A549 (cell line): ENCODE measurements around the gene MOGAT3. TPM values are rescaled to one million over a fixed set of nuclear protein-coding genes. Genes with fewer than 3 reads are reported as not detected.

Source experiments
- ATAC-seq, 2 experiments: fragments of 200-7000 bp in 1 of 2; fragments of >200 bp in 1 of 2; cut with Nextera tagmentation in 1 of 2; cut with Tn5 transposase in 1 of 2; 3 replicates each; pipeline versions ENCODE4 v1.8.0 to v1.9.1; 2018 to 2020; ENCODE audit warnings: mild to moderate bottlenecking in 1 of 2, moderate library complexity in 1 of 2
- CTCF ChIA-PET: fragments of 300-600 bp; sonication (Branson Sonifier 250); formaldehyde crosslinking; extraction: SDS; loops from one replicate; lab custom pipeline; 2021; ENCODE audit warnings: antibody characterized with exemption, inconsistent platforms; lab: Yijun Ruan, JAX
- POLR2A ChIA-PET: fragments of 350-600 bp; formaldehyde crosslinking; extraction: SDS; loops from one replicate; lab custom pipeline; 2021; ENCODE audit warnings: antibody characterized with exemption, inconsistent platforms; lab: Yijun Ruan, JAX
- DNase-seq, 2 experiments: peaks; one replicate each; pipeline versions ENCODE4 v3.0.0 to v3.0.0-alpha.2; 2011 to 2016; ENCODE audit warnings: low read depth in 1 of 2, low spot score in 1 of 2
- FAIRE-seq: peaks from 2 replicates; lab custom pipeline; 2011; peaks lifted over from hg19 to GRCh38; lab: Jason Lieb, UNC
- H3K27ac ChIP-seq, 2 experiments: fragments of >200 bp; sonication (Bioruptor Twin); formaldehyde crosslinking; 3 replicates each; pipeline ENCODE4 v1.5.1; 2016 to 2017
- H3K4me1 ChIP-seq: fragments of >200 bp; sonication (Bioruptor Twin); formaldehyde crosslinking; 3 replicates; pipeline ENCODE4 v1.6.1; 2016
- H3K4me2 ChIP-seq: fragments of >200 bp; sonication (Bioruptor Twin); formaldehyde crosslinking; 3 replicates; pipeline ENCODE4 v1.6.1; 2016
- H3K4me3 ChIP-seq: fragments of >200 bp; sonication (Bioruptor Twin); formaldehyde crosslinking; 3 replicates; pipeline ENCODE4 v1.5.1; 2016
- H3K9me3 ChIP-seq: fragments of >200 bp; sonication (Bioruptor Twin); formaldehyde crosslinking; 3 replicates; pipeline ENCODE4 v1.6.1; 2016
- CBX2 ChIP-seq: fragments of 200-600 bp; sonication (generic); IDR thresholded peaks from 2 replicates; pipeline ENCODE4 v1.6.1; 2016; ENCODE audit warnings: low read depth, mild to moderate bottlenecking, borderline replicate concordance
- CHD2 ChIP-seq: fragments of 150-350 bp; IDR thresholded peaks from 2 replicates; pipeline ENCODE4 v1.6.1; 2014; ENCODE audit warnings: low read length; ENCODE audit not compliant: partially characterized antibody
- ELK1 ChIP-seq: fragments of 150-350 bp; IDR thresholded peaks from 2 replicates; pipeline ENCODE4 v1.6.1; 2014; ENCODE audit warnings: low read depth, mild to moderate bottlenecking, low read length
- EP300 ChIP-seq, 2 experiments: fragments of >200 bp; sonication (Bioruptor Twin); formaldehyde crosslinking; IDR thresholded peaks; 2 replicates in 1 of 2; 3 replicates in 1 of 2; pipeline ENCODE4 v1.6.1; 2016 to 2017
- FOXS1 ChIP-seq: fragments of 250-450 bp; sonication (Bioruptor Pico); IDR thresholded peaks from 2 replicates; pipeline ENCODE4 v1.5.0; 2020; ENCODE audit warnings: mild to moderate bottlenecking, moderate library complexity
- GATA3 ChIP-seq: IDR thresholded peaks from 2 replicates; pipeline ENCODE4 v1.6.1; 2012; ENCODE audit warnings: borderline replicate concordance
- HES2 ChIP-seq: fragments of >200 bp; sonication (Bioruptor Twin); formaldehyde crosslinking; IDR thresholded peaks from 2 replicates; pipeline ENCODE4 v1.6.1; 2016
- HOXB13 ChIP-seq: fragments of 250-450 bp; sonication (Bioruptor Pico); IDR thresholded peaks from 2 replicates; pipeline ENCODE4 v1.5.0; 2020; ENCODE audit warnings: low read depth, mild to moderate bottlenecking, moderate library complexity
- HOXB5 ChIP-seq: fragments of 250-450 bp; sonication (Bioruptor Pico); IDR thresholded peaks from 2 replicates; pipeline ENCODE4 v1.5.0; 2020; ENCODE audit warnings: mild to moderate bottlenecking, moderate library complexity
- JUNB ChIP-seq: fragments of >200 bp; sonication (Bioruptor Twin); formaldehyde crosslinking; IDR thresholded peaks from 2 replicates; pipeline ENCODE4 v1.6.1; 2016
- MAX ChIP-seq: IDR thresholded peaks from 2 replicates; pipeline ENCODE4 v1.6.1; 2012
- MAZ ChIP-seq: fragments of 150-350 bp; IDR thresholded peaks from 2 replicates; pipeline ENCODE4 v1.6.1; 2014; ENCODE audit warnings: antibody characterized with exemption, low read depth, low read length, borderline replicate concordance
- MYC ChIP-seq: IDR thresholded peaks from 2 replicates; pipeline ENCODE4 v1.6.1; 2012; ENCODE audit warnings: mild to moderate bottlenecking, inconsistent platforms, low read length, improper control_type of control experiment, borderline replicate concordance
- NFE2L2 ChIP-seq: fragments of 150-350 bp; conservative IDR thresholded peaks from 2 replicates; pipeline ENCODE4 v1.6.1; 2014; ENCODE audit warnings: low read length
- NR3C1 ChIP-seq: fragments of >200 bp; sonication (Bioruptor Twin); formaldehyde crosslinking; IDR thresholded peaks from 3 replicates; pipeline ENCODE4 v1.6.1; 2017
- POLR2AphosphoS2 ChIP-seq: conservative IDR thresholded peaks from 2 replicates; pipeline ENCODE4 v1.6.1; 2012; ENCODE audit warnings: low read length, improper control_type of control experiment, inconsistent platforms
- RAD21 ChIP-seq, 2 experiments: fragments of >200 bp in 1 of 2; sonication (Bioruptor Twin) in 1 of 2; formaldehyde crosslinking in 1 of 2; IDR thresholded peaks in 1 of 2; conservative IDR thresholded peaks in 1 of 2; 2 replicates in 1 of 2; 3 replicates in 1 of 2; pipeline ENCODE4 v1.6.1; 2012 to 2018; ENCODE audit warnings: inconsistent platforms in 1 of 2
- ZNF302 ChIP-seq: fragments of 250-450 bp; sonication (Bioruptor Pico); IDR thresholded peaks from 2 replicates; pipeline ENCODE4 v1.9.0; 2021; ENCODE audit warnings: inconsistent platforms, mild to moderate bottlenecking, moderate library complexity
- WGBS: methylation state at CpG from one replicate; pipeline ENCODE4 v1.1.6; 2017; ENCODE audit errors: missing lambda C conversion rate; 5-methylcytosine and 5-hydroxymethylcytosine counted together
- polyA plus RNA-seq, 4 experiments: library from polyadenylated mRNA; depleted of rRNA in 3 of 4; stranded (reverse); fragments of >200 nt; fragmentation: RNase III in 1 of 4; extraction: RNeasy Plus Mini Kit Qiagen cat#74134 plus additional on column Dnase treatment in 1 of 4; gene quantifications; 2 replicates in 3 of 4; 3 replicates in 1 of 4; pipeline ENCODE4 v1.2.3, GENCODE V29; 2011 to 2017
- TF ChIP-seq, protein P1 (sequence below): fragments of 450-650 bp; IDR thresholded peaks from 2 replicates; pipeline ENCODE4 v1.6.1; 2014; ENCODE audit warnings: antibody characterized with exemption

MOGAT3 gene
- polyA plus RNA-seq, 2 of the 4 experiments (the other 2 are of a cell fraction): 0.09 to 0.14 TPM

- TF ChIP-seq MAX (no peak), POLR2AphosphoS2 (no peak), MAZ (no peak)
- TF ChIP-seq, all 56 proteins: peak for 0
Observed at GRCh38 chr7:101241443-101242349, 40.9 kb upstream of the MOGAT3 start (continued).

GRCh38 chr7:101241015-101241363 lies 40.2 kb upstream of the MOGAT3 start:
- 90% methylated on average over 12 of the region's 12 CpGs for WGBS
- no peak for ATAC-seq
- Histone ChIP-seq H3K4me3 (no peak overlapping the region), H3K4me1 (peaks cover 15% of the 10 kb centered on the region), H3K9me3 (no peaks in the 10 kb centered on the region), H3K4me2 (no peak overlapping the region), H3K27ac (no peak overlapping the region)
- CTCF ChIA-PET: interaction anchor here (0.8 to 5.3 kb wide), 3 partner anchors 8 to 97 kb away, joined by 3 to 60 read pairs (median 7); partner anchors contain the start of gene ZNHIT1
- TF ChIP-seq CBX2: no peak
- TF ChIP-seq ZNF302 (CRISPR knock-in tag): no peak
- TF ChIP-seq HOXB5 (CRISPR knock-in tag): no peak
- TF ChIP-seq RAD21 (conservative IDR thresholded peaks at IDR 0.05 in 1 of 2, IDR thresholded peaks at IDR 0.05 in 1 of 2): no peak
- TF ChIP-seq HOXB13 (CRISPR knock-in tag): no peak
- no peak for TF ChIP-seq MYC
- TF ChIP-seq EP300 (IDR thresholded peaks at IDR 0.05): no peak
- no peak for TF ChIP-seq NR3C1
- TF ChIP-seq, protein P1, sequence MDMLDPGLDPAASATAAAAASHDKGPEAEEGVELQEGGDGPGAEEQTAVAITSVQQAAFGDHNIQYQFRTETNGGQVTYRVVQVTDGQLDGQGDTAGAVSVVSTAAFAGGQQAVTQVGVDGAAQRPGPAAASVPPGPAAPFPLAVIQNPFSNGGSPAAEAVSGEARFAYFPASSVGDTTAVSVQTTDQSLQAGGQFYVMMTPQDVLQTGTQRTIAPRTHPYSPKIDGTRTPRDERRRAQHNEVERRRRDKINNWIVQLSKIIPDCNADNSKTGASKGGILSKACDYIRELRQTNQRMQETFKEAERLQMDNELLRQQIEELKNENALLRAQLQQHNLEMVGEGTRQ: no peak
- no peak for TF ChIP-seq FOXS1 (CRISPR knock-in tag)
- FAIRE-seq: no peak
- POLR2A ChIA-PET: no interaction called here
- no peak for DNase-seq

DNA sequence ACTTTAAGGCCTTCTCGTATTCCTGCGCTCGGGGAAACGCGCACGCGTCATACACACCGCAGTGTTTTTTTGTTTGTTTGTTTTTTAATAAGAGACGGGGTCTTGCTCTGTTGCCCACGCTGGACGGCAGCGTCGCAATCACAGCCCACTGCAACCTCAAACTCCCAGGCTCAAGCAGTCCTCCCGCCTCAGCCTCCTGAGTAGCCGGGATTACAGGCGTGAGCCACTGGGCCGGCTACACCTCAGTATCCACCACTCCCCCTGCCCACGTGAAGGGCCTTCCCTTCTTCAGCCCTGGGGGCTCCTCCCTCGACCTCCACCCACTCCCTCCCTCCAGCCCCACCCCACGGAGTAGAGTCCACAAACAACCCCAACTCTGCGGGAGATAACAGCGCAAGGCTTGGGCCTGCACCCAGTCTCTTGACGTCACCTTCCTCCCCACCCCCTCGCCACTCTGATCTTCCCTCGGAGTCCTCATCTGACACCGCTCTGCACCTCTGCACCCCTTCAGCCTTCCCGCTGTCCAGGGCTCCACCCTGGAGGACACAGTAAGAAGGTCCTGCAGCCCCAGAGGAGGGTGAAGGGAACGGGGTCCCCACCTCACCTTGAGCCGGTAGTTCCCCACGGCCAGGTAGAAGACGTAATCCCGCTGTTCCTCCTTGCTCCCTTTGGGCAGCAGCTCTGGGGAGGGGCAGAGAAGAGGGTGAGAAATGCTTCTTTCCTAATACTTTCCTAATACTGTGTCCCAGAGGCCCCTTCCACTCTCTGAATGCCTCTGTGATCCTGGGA lies 39.6 kb upstream of the MOGAT3 start:
- ChIA-PET POLR2A (no interaction called here), CTCF (interaction anchor here (5.3 kb wide), 1 partner anchor 96 kb away, joined by 60 read pairs; no protein-coding TSS in a partner anchor)
- TF ChIP-seq HES2: no peak
- no peaks in the 10 kb centered on the region for H3K9me3 ChIP-seq
- no peak overlapping the region for H3K4me2 ChIP-seq
- H3K27ac ChIP-seq: no peak overlapping the region
- H3K4me1 ChIP-seq: peaks cover 12% of the 10 kb centered on the region
- ATAC-seq (no peak), FAIRE-seq (no peak), DNase-seq (no peak)
- H3K4me3 ChIP-seq: no peak overlapping the region
- WGBS: 92% methylated on average over 31 of the region's 32 CpGs

DNA sequence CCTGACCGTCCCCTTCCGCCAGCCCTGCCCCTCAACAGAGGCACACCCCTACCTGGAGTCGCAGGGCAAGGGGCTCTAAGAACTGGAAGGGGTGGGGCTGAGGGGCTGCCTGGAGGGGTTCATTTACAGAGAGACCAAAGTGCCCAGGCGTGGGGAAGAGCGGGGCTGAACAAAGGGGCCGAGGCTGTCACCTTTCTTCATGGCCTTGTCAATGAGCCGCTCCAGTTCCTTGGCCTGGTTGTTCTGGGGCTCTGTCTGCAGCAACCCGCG lies 39.0 kb upstream of the MOGAT3 start:
- peaks cover 10% of the 10 kb centered on the region for H3K4me1 ChIP-seq
- FAIRE-seq (no peak), ATAC-seq (no peak), DNase-seq (no peak)
- H3K4me2 ChIP-seq: no peak overlapping the region
- 92% methylated on average over 6 of the region's 9 CpGs for WGBS
- TF ChIP-seq GATA3: no peak
- TF ChIP-seq JUNB: no peak
- no peak for TF ChIP-seq ELK1
- TF ChIP-seq NFE2L2: no peak
- TF ChIP-seq CHD2: no peak
- TF ChIP-seq, protein P1: no peak
- no peak overlapping the region for H3K27ac ChIP-seq
- H3K9me3 ChIP-seq: no peaks in the 10 kb centered on the region
- H3K4me3 ChIP-seq: no peak overlapping the region
- POLR2A ChIA-PET: no interaction called here
- CTCF ChIA-PET: interaction anchor here (3.8 kb wide), 1 partner anchor 43 kb away, joined by 16 read pairs; no protein-coding TSS in a partner anchor
